ENCODE results near the gene PITPNM1. TPM values are rescaled to one million over a fixed set of nuclear protein-coding genes. Genes with fewer than 3 reads are reported as not detected.

PITPNM1 gene
- total and polyA plus RNA-seq, 2 of the 13 experiments (the other 11 are each of a cell fraction or from before 2014, with no cell fraction given), result 8.2 to 8.5 TPM

Small RNAs within 50 kb of the gene (microRNA-seq; reads per million reads assigned to microRNA genes)
- 0.51 reads per million for gene MIR6752

Small RNAs within 50 kb of the gene (small RNA-seq; reads per million reads assigned to genes)
- gene MIR6752 (ENCODE audit: insufficient read depth in 2 of 3, insufficient read length in 3 of 3, low read depth in 2 of 3, low replicate concordance in 1 of 3), result 0 reads per million in 3 experiments

Other genes with a start within 250 kb of the PITPNM1 start
- gene GRK2, start 238.9 kb downstream of the PITPNM1 start, total RNA-seq (2016; rRNA removed; fragmentation: Illumina TruSeq; extraction: Trizol), result 26.3 and 31.3 TPM in 2 replicates
- 42.4 and 66.8 TPM in 2 replicates for gene GRK2, start 238.9 kb downstream of the PITPNM1 start, polyA plus RNA-seq (2011; rRNA removed)
- 4.8 and 18.6 TPM in 2 replicates for gene ANKRD13D, start 216.1 kb downstream of the PITPNM1 start, total RNA-seq (2016; rRNA removed; fragmentation: Illumina TruSeq; extraction: Trizol)
- gene ANKRD13D, start 216.1 kb downstream of the PITPNM1 start, polyA plus RNA-seq (2011; rRNA removed), result 27.3 and 35.5 TPM in 2 replicates
- 7.5 and 12.4 TPM in 2 replicates for gene SSH3, start 201.8 kb downstream of the PITPNM1 start, total RNA-seq (2016; rRNA removed; fragmentation: Illumina TruSeq; extraction: Trizol)
- gene SSH3, start 201.8 kb downstream of the PITPNM1 start, polyA plus RNA-seq (2011; rRNA removed), result 18.6 and 18.8 TPM in 2 replicates
- gene POLD4, start 151.8 kb downstream of the PITPNM1 start, total RNA-seq (2016; rRNA removed; fragmentation: Illumina TruSeq; extraction: Trizol), result 10.5 and 10.9 TPM in 2 replicates
- gene POLD4, start 151.8 kb downstream of the PITPNM1 start, polyA plus RNA-seq (2011; rRNA removed), result 27.4 and 35.1 TPM in 2 replicates
- 0.48 and 0.49 TPM in 2 replicates for gene CLCF1, start 131.8 kb downstream of the PITPNM1 start, total RNA-seq (2016; rRNA removed; fragmentation: Illumina TruSeq; extraction: Trizol)
- 0.78 and 0.80 TPM in 2 replicates for gene CLCF1, start 131.8 kb downstream of the PITPNM1 start, polyA plus RNA-seq (2011; rRNA removed)
- 6.1 and 10.1 TPM in 2 replicates for gene RAD9A, start 113.4 kb downstream of the PITPNM1 start, total RNA-seq (2016; rRNA removed; fragmentation: Illumina TruSeq; extraction: Trizol)
- 14.7 and 15.7 TPM in 2 replicates for gene RAD9A, start 113.4 kb downstream of the PITPNM1 start, polyA plus RNA-seq (2011; rRNA removed)
- gene PPP1CA, start 103.5 kb downstream of the PITPNM1 start, total RNA-seq (2016; rRNA removed; fragmentation: Illumina TruSeq; extraction: Trizol), result 170 and 188 TPM in 2 replicates
- gene PPP1CA, start 103.5 kb downstream of the PITPNM1 start, polyA plus RNA-seq (2011; rRNA removed), result 149 and 173 TPM in 2 replicates
- 0.81 and 1.0 TPM in 2 replicates for gene TBC1D10C, start 101.3 kb downstream of the PITPNM1 start, total RNA-seq (2016; rRNA removed; fragmentation: Illumina TruSeq; extraction: Trizol)
- gene TBC1D10C, start 101.3 kb downstream of the PITPNM1 start, polyA plus RNA-seq (2011; rRNA removed), result 1.8 and 2.8 TPM in 2 replicates
- gene CARNS1, start 89.7 kb downstream of the PITPNM1 start, total RNA-seq (2016; rRNA removed; fragmentation: Illumina TruSeq; extraction: Trizol), result not detected in 2 replicates
- gene CARNS1, start 89.7 kb downstream of the PITPNM1 start, polyA plus RNA-seq (2011; rRNA removed), result 0.01 TPM in 1 of 2 replicates, not detected in the other
- 35.3 and 54.8 TPM in 2 replicates for gene RPS6KB2, start 76.9 kb downstream of the PITPNM1 start, total RNA-seq (2016; rRNA removed; fragmentation: Illumina TruSeq; extraction: Trizol)
- 52.9 and 59.2 TPM in 2 replicates for gene RPS6KB2, start 76.9 kb downstream of the PITPNM1 start, polyA plus RNA-seq (2011; rRNA removed)
- 0.46 and 0.60 TPM in 2 replicates for gene PTPRCAP, start 67.7 kb downstream of the PITPNM1 start, total RNA-seq (2016; rRNA removed; fragmentation: Illumina TruSeq; extraction: Trizol)
- 0.56 and 0.70 TPM in 2 replicates for gene PTPRCAP, start 67.7 kb downstream of the PITPNM1 start, polyA plus RNA-seq (2011; rRNA removed)
- 32.2 and 32.9 TPM in 2 replicates for gene CORO1B, start 61.9 kb downstream of the PITPNM1 start, total RNA-seq (2016; rRNA removed; fragmentation: Illumina TruSeq; extraction: Trizol)
- gene CORO1B, start 61.9 kb downstream of the PITPNM1 start, polyA plus RNA-seq (2011; rRNA removed), result 33.8 and 48.8 TPM in 2 replicates
- not detected in 2 replicates for gene GPR152, start 52.6 kb downstream of the PITPNM1 start, total RNA-seq (2016; rRNA removed; fragmentation: Illumina TruSeq; extraction: Trizol)
- gene GPR152, start 52.6 kb downstream of the PITPNM1 start, polyA plus RNA-seq (2011; rRNA removed), result not detected in 2 replicates
- gene CABP4, start 50.0 kb downstream of the PITPNM1 start, total RNA-seq (2016; rRNA removed; fragmentation: Illumina TruSeq; extraction: Trizol), result not detected in 2 replicates
- not detected in 2 replicates for gene CABP4, start 50.0 kb downstream of the PITPNM1 start, polyA plus RNA-seq (2011; rRNA removed)
- gene TMEM134, start 36.1 kb downstream of the PITPNM1 start, total RNA-seq (2016; rRNA removed; fragmentation: Illumina TruSeq; extraction: Trizol), result 5.1 and 6.9 TPM in 2 replicates
- gene TMEM134, start 36.1 kb downstream of the PITPNM1 start, polyA plus RNA-seq (2011; rRNA removed), result 26.9 and 36.5 TPM in 2 replicates
- 51.8 and 54.7 TPM in 2 replicates for gene AIP, start 22.3 kb downstream of the PITPNM1 start, total RNA-seq (2016; rRNA removed; fragmentation: Illumina TruSeq; extraction: Trizol)
- gene AIP, start 22.3 kb downstream of the PITPNM1 start, polyA plus RNA-seq (2011; rRNA removed), result 110 and 113 TPM in 2 replicates
- 19.7 and 23.2 TPM in 2 replicates for gene CDK2AP2, start 2.8 kb upstream of the PITPNM1 start, total RNA-seq (2016; rRNA removed; fragmentation: Illumina TruSeq; extraction: Trizol)
- gene CDK2AP2, start 2.8 kb upstream of the PITPNM1 start, polyA plus RNA-seq (2011; rRNA removed), result 15.0 and 15.2 TPM in 2 replicates
- gene CABP2, start 18.1 kb upstream of the PITPNM1 start, total RNA-seq (2016; rRNA removed; fragmentation: Illumina TruSeq; extraction: Trizol), result not detected in 2 replicates
- not detected in 2 replicates for gene CABP2, start 18.1 kb upstream of the PITPNM1 start, polyA plus RNA-seq (2011; rRNA removed)
- gene GSTP1, start 78.4 kb upstream of the PITPNM1 start, total RNA-seq (2016; rRNA removed; fragmentation: Illumina TruSeq; extraction: Trizol), result not detected in 2 replicates
- 0.33 TPM in 1 of 2 replicates, not detected in the other for gene GSTP1, start 78.4 kb upstream of the PITPNM1 start, polyA plus RNA-seq (2011; rRNA removed)
- 137 and 140 TPM in 2 replicates for gene NDUFV1, start 101.6 kb upstream of the PITPNM1 start, total RNA-seq (2016; rRNA removed; fragmentation: Illumina TruSeq; extraction: Trizol)
- gene NDUFV1, start 101.6 kb upstream of the PITPNM1 start, polyA plus RNA-seq (2011; rRNA removed), result 88.9 and 92.4 TPM in 2 replicates
- gene NUDT8, start 124.6 kb upstream of the PITPNM1 start, total RNA-seq (2016; rRNA removed; fragmentation: Illumina TruSeq; extraction: Trizol), result 18.0 and 25.8 TPM in 2 replicates
- 6.7 and 7.8 TPM in 2 replicates for gene NUDT8, start 124.6 kb upstream of the PITPNM1 start, polyA plus RNA-seq (2011; rRNA removed)
- 0.17 and 0.27 TPM in 2 replicates for gene TBX10, start 134.4 kb upstream of the PITPNM1 start, total RNA-seq (2016; rRNA removed; fragmentation: Illumina TruSeq; extraction: Trizol)
- gene TBX10, start 134.4 kb upstream of the PITPNM1 start, polyA plus RNA-seq (2011; rRNA removed), result 1.7 and 3.1 TPM in 2 replicates
- 3.3 and 3.4 TPM in 2 replicates for gene ACY3, start 145.4 kb upstream of the PITPNM1 start, total RNA-seq (2016; rRNA removed; fragmentation: Illumina TruSeq; extraction: Trizol)
- 3.7 and 7.6 TPM in 2 replicates for gene ACY3, start 145.4 kb upstream of the PITPNM1 start, polyA plus RNA-seq (2011; rRNA removed)
- not detected in 2 replicates for gene ALDH3B2, start 169.3 kb upstream of the PITPNM1 start, total RNA-seq (2016; rRNA removed; fragmentation: Illumina TruSeq; extraction: Trizol)
- gene ALDH3B2, start 169.3 kb upstream of the PITPNM1 start, polyA plus RNA-seq (2011; rRNA removed), result not detected in 2 replicates

Measured in HepG2 (cell line).